Vagina (tissue), 2 donors: ENCODE results near the gene ITGA6.

Experiments
- CTCF ChIP-seq, 3 experiments: fragments of 450-650 bp in 2 of 3; fragments of 200-600 bp in 1 of 3; sonication (generic) in 1 of 3; IDR thresholded peaks; one replicate each; pipeline ENCODE4 v1.5.1; 2017 to 2019; ENCODE audit warnings: antibody characterized with exemption in 3 of 3, mild to moderate bottlenecking in 2 of 3, moderate library complexity in 2 of 3
- POLR2A ChIP-seq, 2 donors: fragments of 450-650 bp; IDR thresholded peaks; one replicate each; pipeline ENCODE4 v1.6.1; 2017; ENCODE audit warnings: antibody characterized with exemption in 2 of 2, mild to moderate bottlenecking in 2 of 2, moderate library complexity in 2 of 2

- TF ChIP-seq POLR2A (IDR thresholded peaks at IDR 0.05) (no peak), CTCF (IDR thresholded peaks at IDR 0.05) (no peak)
These were observed 18.5 kb downstream of the ITGA6 start for GRCh38 chr2:172445851-172446250.
